ENCODE results near the gene ABCE1.

GRCh38 chr4:145061318-145061920, 36.7 kb upstream of the ABCE1 start:
- TF ChIP-seq, protein P1, sequence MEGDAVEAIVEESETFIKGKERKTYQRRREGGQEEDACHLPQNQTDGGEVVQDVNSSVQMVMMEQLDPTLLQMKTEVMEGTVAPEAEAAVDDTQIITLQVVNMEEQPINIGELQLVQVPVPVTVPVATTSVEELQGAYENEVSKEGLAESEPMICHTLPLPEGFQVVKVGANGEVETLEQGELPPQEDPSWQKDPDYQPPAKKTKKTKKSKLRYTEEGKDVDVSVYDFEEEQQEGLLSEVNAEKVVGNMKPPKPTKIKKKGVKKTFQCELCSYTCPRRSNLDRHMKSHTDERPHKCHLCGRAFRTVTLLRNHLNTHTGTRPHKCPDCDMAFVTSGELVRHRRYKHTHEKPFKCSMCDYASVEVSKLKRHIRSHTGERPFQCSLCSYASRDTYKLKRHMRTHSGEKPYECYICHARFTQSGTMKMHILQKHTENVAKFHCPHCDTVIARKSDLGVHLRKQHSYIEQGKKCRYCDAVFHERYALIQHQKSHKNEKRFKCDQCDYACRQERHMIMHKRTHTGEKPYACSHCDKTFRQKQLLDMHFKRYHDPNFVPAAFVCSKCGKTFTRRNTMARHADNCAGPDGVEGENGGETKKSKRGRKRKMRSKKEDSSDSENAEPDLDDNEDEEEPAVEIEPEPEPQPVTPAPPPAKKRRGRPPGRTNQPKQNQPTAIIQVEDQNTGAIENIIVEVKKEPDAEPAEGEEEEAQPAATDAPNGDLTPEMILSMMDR (conservative IDR thresholded peaks at IDR 0.05; ENCODE audit: low read depth, low read length), result peak; percentile 85
- TF ChIP-seq EZH2 (IDR thresholded peaks at IDR 0.05; ENCODE audit: low read length, unreplicated experiment), result no peak

Data from PC-3 (cell line).